22Rv1 (cell line): ENCODE results near the gene PRKCB.

Experiments
- ZFX ChIP-seq: fragments of 450-650 bp; IDR thresholded peaks from 2 replicates; pipeline ENCODE4 v1.6.1; 2017; ENCODE audit warnings: antibody characterized with exemption, borderline replicate concordance
- TF ChIP-seq, protein P1 (sequence below): fragments of 450-650 bp; IDR thresholded peaks from 2 replicates; pipeline ENCODE4 v1.5.1; 2017; ENCODE audit warnings: mild to moderate bottlenecking

- TF ChIP-seq, protein P1, sequence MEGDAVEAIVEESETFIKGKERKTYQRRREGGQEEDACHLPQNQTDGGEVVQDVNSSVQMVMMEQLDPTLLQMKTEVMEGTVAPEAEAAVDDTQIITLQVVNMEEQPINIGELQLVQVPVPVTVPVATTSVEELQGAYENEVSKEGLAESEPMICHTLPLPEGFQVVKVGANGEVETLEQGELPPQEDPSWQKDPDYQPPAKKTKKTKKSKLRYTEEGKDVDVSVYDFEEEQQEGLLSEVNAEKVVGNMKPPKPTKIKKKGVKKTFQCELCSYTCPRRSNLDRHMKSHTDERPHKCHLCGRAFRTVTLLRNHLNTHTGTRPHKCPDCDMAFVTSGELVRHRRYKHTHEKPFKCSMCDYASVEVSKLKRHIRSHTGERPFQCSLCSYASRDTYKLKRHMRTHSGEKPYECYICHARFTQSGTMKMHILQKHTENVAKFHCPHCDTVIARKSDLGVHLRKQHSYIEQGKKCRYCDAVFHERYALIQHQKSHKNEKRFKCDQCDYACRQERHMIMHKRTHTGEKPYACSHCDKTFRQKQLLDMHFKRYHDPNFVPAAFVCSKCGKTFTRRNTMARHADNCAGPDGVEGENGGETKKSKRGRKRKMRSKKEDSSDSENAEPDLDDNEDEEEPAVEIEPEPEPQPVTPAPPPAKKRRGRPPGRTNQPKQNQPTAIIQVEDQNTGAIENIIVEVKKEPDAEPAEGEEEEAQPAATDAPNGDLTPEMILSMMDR, result no peak
- no peak for TF ChIP-seq ZFX
Observed at GRCh38 chr16:24206926-24207325, 371.1 kb downstream of the PRKCB start.
